ENCODE measurements around the gene CISD3. TPM values are rescaled to one million over a fixed set of nuclear protein-coding genes. Genes with fewer than 3 reads are reported as not detected.

CISD3 gene
- total and polyA plus RNA-seq, 2 of the 8 experiments (the other 6 are each of a cell fraction or from before 2014, with no cell fraction given): 9.4 to 11.1 TPM

- TF ChIP-seq RXRA (IDR thresholded peaks at IDR 0.05; ENCODE audit: insufficient read depth, low read depth, low read length) (no peak), ZNF274 (IDR thresholded peaks at IDR 0.05; ENCODE audit: borderline replicate concordance, extremely low read depth, low read length) (no peak), CBX5 (IDR thresholded peaks at IDR 0.05; ENCODE audit: low read depth, low read length) (no peak), SIX5 (IDR thresholded peaks at IDR 0.05; ENCODE audit: low read depth, low read length) (no peak), KDM4A (IDR thresholded peaks at IDR 0.05; ENCODE audit: low read depth, low read length, severe bottlenecking) (peak; percentile 59), NANOG (IDR thresholded peaks at IDR 0.05; ENCODE audit: insufficient read depth, low read depth, low read length, poor library complexity, severe bottlenecking) (no peak), JUND (IDR thresholded peaks at IDR 0.05; ENCODE audit: low read length) (no peak), BRCA1 (IDR thresholded peaks at IDR 0.05; ENCODE audit: low read depth, low read length) (no peak), SIRT6 (IDR thresholded peaks at IDR 0.05; ENCODE audit: low read length) (no peak), TEAD4 (IDR thresholded peaks at IDR 0.05; ENCODE audit: low read depth, low read length) (no peak), HDAC6 (IDR thresholded peaks at IDR 0.05; ENCODE audit: low read depth, low read length) (no peak), NRF1 (IDR thresholded peaks at IDR 0.05; ENCODE audit: low read depth, low read length) (no peak), TCF12 (IDR thresholded peaks at IDR 0.05; ENCODE audit: low read depth, low read length) (no peak), CREB1 (IDR thresholded peaks at IDR 0.05) (no peak; the same call in 1 of the 2 replicates), TAF7 (optimal IDR thresholded peaks at IDR 0.05; ENCODE audit: borderline replicate concordance, low read depth, low read length) (no peak), RFX5 (IDR thresholded peaks at IDR 0.05; ENCODE audit: borderline replicate concordance, low read depth, low read length) (no peak)
Measured at GRCh38 chr17:38702166-38702915, 27.8 kb upstream of the CISD3 start (continued).

Data from H1 (cell line).